Breast epithelium (tissue), 3 donors: Measurements from ENCODE around the gene DOCK6.

Experiments used
- POLR2AphosphoS5 ChIP-seq, 3 donors: sonication (generic); formaldehyde crosslinking; IDR thresholded peaks; one replicate each; pipeline ENCODE4 v1.6.1; 2017; ENCODE audit warnings: antibody characterized with exemption in 3 of 3
- TF ChIP-seq, protein P1 (sequence below), 3 donors: fragments of 450-650 bp; IDR thresholded peaks; one replicate each; pipeline ENCODE4 v1.5.1; 2016 to 2017; ENCODE audit warnings: antibody characterized with exemption in 3 of 3, mild to moderate bottlenecking in 3 of 3, moderate library complexity in 3 of 3

DNA sequence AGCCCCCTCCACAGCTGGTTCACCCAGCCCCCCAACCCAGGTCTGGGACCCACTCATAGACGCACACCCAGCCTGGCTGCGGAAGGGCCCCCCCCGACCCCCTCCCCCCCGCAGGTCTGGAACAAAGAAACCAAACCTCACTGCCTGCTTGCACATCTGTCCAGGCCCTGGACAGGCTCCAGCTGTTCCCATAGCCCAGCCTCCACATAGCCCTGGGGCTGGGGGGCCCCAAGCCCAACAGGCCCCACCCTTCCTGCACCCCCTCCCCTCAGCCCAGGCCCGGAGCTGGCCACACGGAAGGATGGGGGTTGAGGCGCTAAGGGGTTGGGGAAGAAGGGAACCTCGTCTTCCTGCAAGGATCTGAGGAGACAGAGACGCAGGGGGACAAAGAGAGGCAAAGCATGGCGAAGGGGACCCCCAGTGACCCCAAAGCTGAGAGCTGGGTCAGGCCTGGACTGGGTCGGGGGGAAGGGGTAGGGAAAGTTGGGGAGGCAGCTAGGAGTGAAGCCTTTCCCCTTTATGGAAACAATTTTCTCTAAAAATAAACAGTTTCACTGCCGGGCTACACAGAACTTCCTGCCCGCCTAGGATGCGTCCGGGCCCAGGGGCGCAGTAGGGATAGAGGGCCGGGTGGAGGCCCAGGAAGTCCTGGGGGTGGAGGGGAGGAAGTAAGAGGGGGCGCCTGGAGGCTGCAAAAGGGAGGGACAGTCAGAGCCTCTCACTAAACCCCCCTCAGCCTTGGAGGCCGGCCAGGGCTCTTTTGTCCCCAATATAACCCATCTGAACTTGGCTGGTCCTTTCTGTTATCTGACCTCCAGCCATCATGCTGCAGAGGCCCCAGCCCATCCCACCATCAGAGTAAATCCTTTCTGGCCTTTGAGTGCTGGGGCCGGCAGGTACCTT is 67.4 kb downstream of the DOCK6 start:
- TF ChIP-seq POLR2AphosphoS5 (IDR thresholded peaks at IDR 0.05), result no peak
- TF ChIP-seq, protein P1, sequence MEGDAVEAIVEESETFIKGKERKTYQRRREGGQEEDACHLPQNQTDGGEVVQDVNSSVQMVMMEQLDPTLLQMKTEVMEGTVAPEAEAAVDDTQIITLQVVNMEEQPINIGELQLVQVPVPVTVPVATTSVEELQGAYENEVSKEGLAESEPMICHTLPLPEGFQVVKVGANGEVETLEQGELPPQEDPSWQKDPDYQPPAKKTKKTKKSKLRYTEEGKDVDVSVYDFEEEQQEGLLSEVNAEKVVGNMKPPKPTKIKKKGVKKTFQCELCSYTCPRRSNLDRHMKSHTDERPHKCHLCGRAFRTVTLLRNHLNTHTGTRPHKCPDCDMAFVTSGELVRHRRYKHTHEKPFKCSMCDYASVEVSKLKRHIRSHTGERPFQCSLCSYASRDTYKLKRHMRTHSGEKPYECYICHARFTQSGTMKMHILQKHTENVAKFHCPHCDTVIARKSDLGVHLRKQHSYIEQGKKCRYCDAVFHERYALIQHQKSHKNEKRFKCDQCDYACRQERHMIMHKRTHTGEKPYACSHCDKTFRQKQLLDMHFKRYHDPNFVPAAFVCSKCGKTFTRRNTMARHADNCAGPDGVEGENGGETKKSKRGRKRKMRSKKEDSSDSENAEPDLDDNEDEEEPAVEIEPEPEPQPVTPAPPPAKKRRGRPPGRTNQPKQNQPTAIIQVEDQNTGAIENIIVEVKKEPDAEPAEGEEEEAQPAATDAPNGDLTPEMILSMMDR (IDR thresholded peaks at IDR 0.05), result no peak
